ENCODE data around the gene TTYH1.
"Not testable (repeated sequence)": the region's sequence is repeated elsewhere in the genome, so short reads cannot be mapped to it uniquely, and the experiment has no call there.

The TTYH1 gene

DNA sequence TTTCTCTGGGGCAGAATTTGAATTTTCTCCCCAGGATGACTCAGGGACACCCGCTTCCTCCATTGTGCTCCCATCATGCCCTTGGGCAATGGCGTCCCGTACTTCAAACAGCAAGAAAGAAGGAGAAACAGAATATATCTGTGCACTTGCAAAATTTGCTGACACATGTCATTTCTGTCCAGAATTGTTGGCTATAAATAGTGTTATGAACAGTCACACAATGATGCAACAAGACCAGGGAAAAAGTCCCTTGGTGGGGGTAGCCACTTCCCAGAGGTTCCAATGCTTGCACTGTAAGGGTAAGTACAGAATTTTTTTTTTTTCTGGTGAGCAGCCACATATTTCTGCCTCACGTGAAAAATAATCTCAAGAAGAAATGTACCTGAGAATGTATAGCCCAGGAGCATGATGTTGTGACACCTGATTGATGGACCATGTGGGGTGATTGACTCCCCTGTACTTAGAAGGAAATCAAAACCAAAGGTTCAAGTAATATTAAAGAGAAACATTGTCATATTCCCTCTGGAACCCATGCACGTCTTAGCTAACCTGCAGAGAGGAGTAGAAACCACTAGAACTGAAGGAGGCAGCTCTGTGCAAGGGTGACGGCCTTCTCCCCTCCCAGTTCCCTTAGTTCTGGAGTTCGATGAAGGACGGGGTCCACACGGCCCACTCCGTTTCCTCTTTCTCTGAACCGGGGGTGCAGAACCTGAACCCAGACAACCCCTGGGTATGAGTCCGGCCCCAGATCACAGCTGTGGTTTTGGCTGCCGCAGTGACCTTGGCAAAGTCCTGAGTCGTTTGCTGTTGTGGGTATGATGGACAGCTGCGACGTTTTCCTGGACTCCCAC lies 41.3 kb upstream of the TTYH1 start:
- no peak for ATAC-seq
- TF ChIP-seq ESRRG (CRISPR knock-in tag; IDR thresholded peaks at IDR 0.05), result no peak
- TF ChIP-seq, protein P1, sequence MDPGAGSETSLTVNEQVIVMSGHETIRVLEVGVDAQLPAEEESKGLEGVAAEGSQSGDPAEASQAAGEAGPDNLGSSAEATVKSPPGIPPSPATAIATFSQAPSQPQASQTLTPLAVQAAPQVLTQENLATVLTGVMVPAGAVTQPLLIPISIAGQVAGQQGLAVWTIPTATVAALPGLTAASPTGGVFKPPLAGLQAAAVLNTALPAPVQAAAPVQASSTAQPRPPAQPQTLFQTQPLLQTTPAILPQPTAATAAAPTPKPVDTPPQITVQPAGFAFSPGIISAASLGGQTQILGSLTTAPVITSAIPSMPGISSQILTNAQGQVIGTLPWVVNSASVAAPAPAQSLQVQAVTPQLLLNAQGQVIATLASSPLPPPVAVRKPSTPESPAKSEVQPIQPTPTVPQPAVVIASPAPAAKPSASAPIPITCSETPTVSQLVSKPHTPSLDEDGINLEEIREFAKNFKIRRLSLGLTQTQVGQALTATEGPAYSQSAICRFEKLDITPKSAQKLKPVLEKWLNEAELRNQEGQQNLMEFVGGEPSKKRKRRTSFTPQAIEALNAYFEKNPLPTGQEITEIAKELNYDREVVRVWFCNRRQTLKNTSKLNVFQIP (CRISPR knock-in tag; IDR thresholded peaks at IDR 0.05; ENCODE audit: borderline replicate concordance, low read depth), result no peak
- no peak for TF ChIP-seq ARNTL (CRISPR knock-in tag; IDR thresholded peaks at IDR 0.05; ENCODE audit: borderline replicate concordance, low read depth)
- TF ChIP-seq ZNF8 (CRISPR knock-in tag; IDR thresholded peaks at IDR 0.05), result no peak
- TF ChIP-seq TOX (CRISPR knock-in tag; IDR thresholded peaks at IDR 0.05; ENCODE audit: borderline replicate concordance), result no peak
- no peak for TF ChIP-seq SNAI2 (CRISPR knock-in tag; IDR thresholded peaks at IDR 0.05)
- TF ChIP-seq RARB (CRISPR knock-in tag; IDR thresholded peaks at IDR 0.05), result no peak
- no peak for TF ChIP-seq TCF4 (CRISPR knock-in tag; IDR thresholded peaks at IDR 0.05; ENCODE audit: borderline replicate concordance)
- TF ChIP-seq, protein P2, sequence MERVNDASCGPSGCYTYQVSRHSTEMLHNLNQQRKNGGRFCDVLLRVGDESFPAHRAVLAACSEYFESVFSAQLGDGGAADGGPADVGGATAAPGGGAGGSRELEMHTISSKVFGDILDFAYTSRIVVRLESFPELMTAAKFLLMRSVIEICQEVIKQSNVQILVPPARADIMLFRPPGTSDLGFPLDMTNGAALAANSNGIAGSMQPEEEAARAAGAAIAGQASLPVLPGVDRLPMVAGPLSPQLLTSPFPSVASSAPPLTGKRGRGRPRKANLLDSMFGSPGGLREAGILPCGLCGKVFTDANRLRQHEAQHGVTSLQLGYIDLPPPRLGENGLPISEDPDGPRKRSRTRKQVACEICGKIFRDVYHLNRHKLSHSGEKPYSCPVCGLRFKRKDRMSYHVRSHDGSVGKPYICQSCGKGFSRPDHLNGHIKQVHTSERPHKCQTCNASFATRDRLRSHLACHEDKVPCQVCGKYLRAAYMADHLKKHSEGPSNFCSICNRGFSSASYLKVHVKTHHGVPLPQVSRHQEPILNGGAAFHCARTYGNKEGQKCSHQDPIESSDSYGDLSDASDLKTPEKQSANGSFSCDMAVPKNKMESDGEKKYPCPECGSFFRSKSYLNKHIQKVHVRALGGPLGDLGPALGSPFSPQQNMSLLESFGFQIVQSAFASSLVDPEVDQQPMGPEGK (CRISPR knock-in tag; IDR thresholded peaks at IDR 0.05; ENCODE audit: borderline replicate concordance), result no peak
- TF ChIP-seq, protein P3, sequence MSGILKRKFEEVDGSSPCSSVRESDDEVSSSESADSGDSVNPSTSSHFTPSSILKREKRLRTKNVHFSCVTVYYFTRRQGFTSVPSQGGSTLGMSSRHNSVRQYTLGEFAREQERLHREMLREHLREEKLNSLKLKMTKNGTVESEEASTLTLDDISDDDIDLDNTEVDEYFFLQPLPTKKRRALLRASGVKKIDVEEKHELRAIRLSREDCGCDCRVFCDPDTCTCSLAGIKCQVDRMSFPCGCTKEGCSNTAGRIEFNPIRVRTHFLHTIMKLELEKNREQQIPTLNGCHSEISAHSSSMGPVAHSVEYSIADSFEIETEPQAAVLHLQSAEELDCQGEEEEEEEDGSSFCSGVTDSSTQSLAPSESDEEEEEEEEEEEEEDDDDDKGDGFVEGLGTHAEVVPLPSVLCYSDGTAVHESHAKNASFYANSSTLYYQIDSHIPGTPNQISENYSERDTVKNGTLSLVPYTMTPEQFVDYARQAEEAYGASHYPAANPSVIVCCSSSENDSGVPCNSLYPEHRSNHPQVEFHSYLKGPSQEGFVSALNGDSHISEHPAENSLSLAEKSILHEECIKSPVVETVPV (CRISPR knock-in tag; IDR thresholded peaks at IDR 0.05), result no peak

DNA sequence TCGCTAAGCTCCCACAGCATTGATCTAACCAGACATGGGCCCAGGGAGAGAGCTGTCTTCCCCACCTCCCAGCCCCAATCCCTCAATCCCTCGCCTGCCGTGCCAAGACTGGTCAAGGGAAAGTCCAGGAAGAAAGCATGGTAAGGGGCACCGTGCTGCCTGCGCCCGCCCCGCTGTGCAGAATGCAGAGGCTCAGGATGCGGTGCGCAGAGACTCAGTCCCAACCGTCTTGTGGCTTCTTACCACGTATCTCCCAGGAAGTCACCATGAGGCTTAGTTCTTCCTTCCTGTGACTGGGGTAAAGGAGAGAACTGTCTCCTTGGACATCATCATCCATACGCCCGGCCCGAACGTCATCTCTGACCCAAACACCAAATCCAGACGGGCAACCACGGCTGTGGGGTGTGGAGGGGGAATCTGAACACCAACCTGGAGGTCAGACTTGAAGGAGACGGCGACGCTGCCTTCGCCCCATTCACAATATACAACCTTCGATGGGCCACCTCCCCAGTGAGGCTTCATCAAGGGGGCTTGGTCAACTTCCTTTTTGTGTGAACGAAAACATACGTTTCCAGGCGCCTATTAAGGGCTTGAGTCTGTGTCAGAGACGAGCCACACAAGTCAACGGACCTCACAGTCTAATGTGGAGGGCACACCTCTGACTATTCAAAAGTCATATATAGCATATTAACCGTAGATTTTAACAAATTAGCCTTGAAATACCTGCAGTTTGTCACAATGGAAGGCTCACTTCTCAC lies 39.9 kb upstream of the TTYH1 start:
- ATAC-seq, result not testable (repeated sequence)

DNA sequence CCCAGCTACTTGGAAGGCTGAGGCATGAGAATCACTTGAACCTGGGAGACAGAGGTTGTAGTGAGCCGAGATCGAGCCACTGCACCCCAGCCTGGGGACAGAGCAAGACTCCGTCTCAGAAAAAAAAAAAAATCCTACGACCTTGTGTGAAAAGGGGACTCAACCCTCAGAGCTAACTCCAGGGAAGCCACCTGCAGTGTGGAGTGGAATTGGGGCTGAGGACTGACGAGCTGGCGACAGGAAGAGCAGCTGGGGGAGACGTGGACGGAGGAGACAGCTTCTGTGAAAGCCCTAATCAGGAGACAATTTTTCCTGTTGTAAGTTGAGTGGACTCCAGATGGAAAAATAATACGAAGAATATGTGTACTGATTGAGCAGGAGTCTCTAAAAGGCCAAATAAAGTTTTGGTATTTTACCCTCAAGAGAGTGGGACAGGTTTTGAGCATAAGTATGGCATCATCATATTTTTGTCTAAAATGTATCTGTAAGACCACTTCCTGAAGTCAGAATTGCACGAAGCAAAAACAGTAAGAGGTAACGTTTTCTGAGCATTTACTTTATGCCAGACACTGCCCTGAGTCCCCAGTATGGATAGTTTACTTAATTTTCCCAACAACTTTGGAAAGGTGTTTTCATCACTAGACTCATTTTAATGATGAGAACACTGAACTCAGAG lies 38.5 kb upstream of the TTYH1 start:
- TF ChIP-seq ARNTL (CRISPR knock-in tag; IDR thresholded peaks at IDR 0.05; ENCODE audit: borderline replicate concordance, low read depth) (no peak), PPARA (CRISPR knock-in tag; IDR thresholded peaks at IDR 0.05; ENCODE audit: borderline replicate concordance) (no peak), ZC3H10 (CRISPR knock-in tag; IDR thresholded peaks at IDR 0.05) (no peak), ZFP3 (CRISPR knock-in tag; IDR thresholded peaks at IDR 0.05) (no peak), ISL1 (CRISPR knock-in tag; IDR thresholded peaks at IDR 0.05) (no peak)

DNA sequence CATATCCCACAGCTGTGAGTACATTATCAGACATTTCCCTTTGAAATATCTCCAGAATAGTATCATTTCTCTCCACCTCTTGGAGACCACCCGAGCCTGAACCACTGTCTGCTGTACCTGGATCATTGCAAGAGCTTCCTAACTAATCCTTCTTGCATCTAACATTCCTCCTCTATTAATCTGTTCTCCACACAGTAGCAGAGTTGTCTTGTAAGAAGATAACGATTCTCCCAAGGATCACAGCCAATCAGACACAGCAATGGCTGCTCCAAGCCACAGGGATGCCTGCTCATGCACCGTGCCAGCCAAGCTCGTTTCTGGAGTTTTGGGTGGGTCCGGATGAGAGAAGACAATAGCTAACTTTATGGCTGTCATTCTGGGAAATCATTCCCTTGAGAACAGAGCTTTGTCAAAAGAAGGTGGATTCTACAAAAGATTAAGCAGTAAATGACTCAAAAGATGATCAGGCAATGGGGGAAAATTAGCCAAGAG lies 36.0 kb upstream of the TTYH1 start:
- ATAC-seq, result no peak
- TF ChIP-seq ZNF565 (CRISPR knock-in tag; conservative IDR thresholded peaks at IDR 0.05; ENCODE audit: low read depth) (no peak), ISL1 (CRISPR knock-in tag; IDR thresholded peaks at IDR 0.05) (no peak), ZNF8 (CRISPR knock-in tag; IDR thresholded peaks at IDR 0.05) (no peak), BACH2 (CRISPR knock-in tag; IDR thresholded peaks at IDR 0.05; ENCODE audit: borderline replicate concordance) (no peak), CSDC2 (CRISPR knock-in tag; IDR thresholded peaks at IDR 0.05) (no peak), ZFP3 (CRISPR knock-in tag; IDR thresholded peaks at IDR 0.05) (no peak), RARB (CRISPR knock-in tag; IDR thresholded peaks at IDR 0.05) (no peak)
- TF ChIP-seq, protein P3 (CRISPR knock-in tag; IDR thresholded peaks at IDR 0.05), result no peak
- TF ChIP-seq, protein P4, sequence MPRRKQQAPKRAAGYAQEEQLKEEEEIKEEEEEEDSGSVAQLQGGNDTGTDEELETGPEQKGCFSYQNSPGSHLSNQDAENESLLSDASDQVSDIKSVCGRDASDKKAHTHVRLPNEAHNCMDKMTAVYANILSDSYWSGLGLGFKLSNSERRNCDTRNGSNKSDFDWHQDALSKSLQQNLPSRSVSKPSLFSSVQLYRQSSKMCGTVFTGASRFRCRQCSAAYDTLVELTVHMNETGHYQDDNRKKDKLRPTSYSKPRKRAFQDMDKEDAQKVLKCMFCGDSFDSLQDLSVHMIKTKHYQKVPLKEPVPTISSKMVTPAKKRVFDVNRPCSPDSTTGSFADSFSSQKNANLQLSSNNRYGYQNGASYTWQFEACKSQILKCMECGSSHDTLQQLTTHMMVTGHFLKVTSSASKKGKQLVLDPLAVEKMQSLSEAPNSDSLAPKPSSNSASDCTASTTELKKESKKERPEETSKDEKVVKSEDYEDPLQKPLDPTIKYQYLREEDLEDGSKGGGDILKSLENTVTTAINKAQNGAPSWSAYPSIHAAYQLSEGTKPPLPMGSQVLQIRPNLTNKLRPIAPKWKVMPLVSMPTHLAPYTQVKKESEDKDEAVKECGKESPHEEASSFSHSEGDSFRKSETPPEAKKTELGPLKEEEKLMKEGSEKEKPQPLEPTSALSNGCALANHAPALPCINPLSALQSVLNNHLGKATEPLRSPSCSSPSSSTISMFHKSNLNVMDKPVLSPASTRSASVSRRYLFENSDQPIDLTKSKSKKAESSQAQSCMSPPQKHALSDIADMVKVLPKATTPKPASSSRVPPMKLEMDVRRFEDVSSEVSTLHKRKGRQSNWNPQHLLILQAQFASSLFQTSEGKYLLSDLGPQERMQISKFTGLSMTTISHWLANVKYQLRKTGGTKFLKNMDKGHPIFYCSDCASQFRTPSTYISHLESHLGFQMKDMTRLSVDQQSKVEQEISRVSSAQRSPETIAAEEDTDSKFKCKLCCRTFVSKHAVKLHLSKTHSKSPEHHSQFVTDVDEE (CRISPR knock-in tag; IDR thresholded peaks at IDR 0.05), result no peak

More for the DNA sequence above, 38.5 kb upstream of the TTYH1 start:
- ATAC-seq, result no peak
